Stimulated activated CD4-positive, alpha-beta T cell treated with anti-CD3 and anti-CD28 coated beads, Interleukin-12 subunit alpha, Interleukin-12 subunit beta, amount 100 ng/mL, for 48 hours (primary cell): Measurements from ENCODE around the gene TARBP2.

Source experiments
- DNase-seq, 3 donors: peaks; one replicate each; pipeline ENCODE4 v3.0.0-alpha.2; 2020; ENCODE audit warnings: low read depth in 2 of 3, low spot score in 1 of 3

TARBP2 gene

GRCh38 chr12:53552361-53553327 lies 51.6 kb downstream of the TARBP2 start:
- DNase-seq = no peak
